GM13976 (cell line): ENCODE data around the gene CD69.

Experiments used
- DNase-seq: peaks from one replicate; pipeline ENCODE4 v3.0.0; 2012; ENCODE audit warnings: low spot score
- CTCF ChIP-seq: IDR thresholded peaks from 2 replicates; pipeline ENCODE4 v1.5.1; 2012; ENCODE audit warnings: borderline replicate concordance, mild to moderate bottlenecking; ENCODE audit not compliant: insufficient read depth; ENCODE audit errors: extremely low read depth, missing control alignments, control extremely low read depth
- in situ Hi-C: fragments of 300-500 bp; cut with MboI; formaldehyde crosslinking; loops from one replicate; pipeline ENCODE4 v1.12.0; 2022; ENCODE audit warnings: low sequenced_read_pairs, mixed read lengths, inconsistent platforms; ENCODE audit not compliant: unreplicated experiment

Gene CD69

GRCh38 chr12:9725213-9725870 is 35.4 kb downstream of the CD69 start:
- in situ Hi-C loops = no loop called here
- TF ChIP-seq CTCF = no peak
- DNase-seq = no peak

- DNase-seq = no peak
- TF ChIP-seq CTCF = no peak
- in situ Hi-C loops = no loop called here
Measured at GRCh38 chr12:9724023-9724422, 36.7 kb downstream of the CD69 start.

- no peak for TF ChIP-seq CTCF
- in situ Hi-C loops = no loop called here
- peak; percentile 38 for DNase-seq
Measured at GRCh38 chr12:9721394-9722092, 39.2 kb downstream of the CD69 start.

- no peak for TF ChIP-seq CTCF
- DNase-seq = no peak
- in situ Hi-C loops = no loop called here
Measured at GRCh38 chr12:9719790-9720189, 40.9 kb downstream of the CD69 start.

GRCh38 chr12:9718968-9719367 is 41.7 kb downstream of the CD69 start:
- in situ Hi-C loops = no loop called here
- DNase-seq = no peak

More at GRCh38 chr12:9718968-9719367, 41.7 kb downstream of the CD69 start:
- TF ChIP-seq CTCF = no peak
